Neural cell (in vitro differentiated cells): ENCODE results near the gene AVPR1B.
"Not testable (repeated sequence)": the region's sequence is repeated elsewhere in the genome, so short reads cannot be mapped to it uniquely, and the experiment has no call there.

Experiments
- CTCF ChIP-seq: fragments of 450-650 bp; IDR thresholded peaks from 2 replicates; pipeline ENCODE4 v1.5.1; 2014; ENCODE audit warnings: antibody characterized with exemption, mild to moderate bottlenecking, moderate library complexity; ENCODE audit not compliant: poor library complexity, severe bottlenecking
- EP300 ChIP-seq: fragments of 450-650 bp; conservative IDR thresholded peaks from 2 replicates; pipeline ENCODE4 v1.6.1; 2014; ENCODE audit warnings: antibody characterized with exemption, mild to moderate bottlenecking, moderate library complexity; ENCODE audit not compliant: poor library complexity, severe bottlenecking
- RAD21 ChIP-seq: fragments of 450-650 bp; conservative IDR thresholded peaks from 2 replicates; pipeline ENCODE4 v1.6.1; 2014; ENCODE audit warnings: antibody characterized with exemption, mild to moderate bottlenecking, moderate library complexity
- REST ChIP-seq: IDR thresholded peaks from 2 replicates; pipeline ENCODE4 v1.6.1; 2012; ENCODE audit warnings: borderline replicate concordance

- not testable (repeated sequence) for TF ChIP-seq CTCF, EP300, RAD21, REST
Observed at GRCh38 chr1:206064501-206064900, 52.7 kb downstream of the AVPR1B start.
